Parathyroid adenoma (tissue), 2 donors: Measurements from ENCODE around the gene VPS37C.
"Not testable (repeated sequence)": the region's sequence is repeated elsewhere in the genome, so short reads cannot be mapped to it uniquely, and the experiment has no call there.

Source experiments
- H2AFZ ChIP-seq: fragments of 300-600 bp; sonication (generic); one replicate; pipeline ENCODE4 v1.7.0; 2017; ENCODE audit warnings: antibody characterized with exemption, mild to moderate bottlenecking
- H3K27ac ChIP-seq: fragments of 300-600 bp; sonication (generic); one replicate; pipeline ENCODE4 v1.7.0; 2017
- H3K27me3 ChIP-seq: fragments of 300-600 bp; sonication (generic); one replicate; pipeline ENCODE4 v1.7.0; 2017; ENCODE audit warnings: low read length; ENCODE audit not compliant: control insufficient read depth, insufficient read depth
- H3K36me3 ChIP-seq: fragments of 300-600 bp; sonication (generic); one replicate; pipeline ENCODE4 v1.7.0; 2017; ENCODE audit warnings: low read length; ENCODE audit not compliant: control insufficient read depth, insufficient read depth
- H3K4me1 ChIP-seq: fragments of 300-600 bp; sonication (generic); one replicate; pipeline ENCODE4 v1.7.0; 2017; ENCODE audit warnings: control low read depth
- H3K4me2 ChIP-seq: fragments of 300-600 bp; sonication (generic); one replicate; pipeline ENCODE4 v1.7.0; 2017; ENCODE audit warnings: low read length
- H3K4me3 ChIP-seq: fragments of 300-600 bp; sonication (generic); one replicate; pipeline ENCODE4 v1.7.0; 2017; ENCODE audit warnings: low read depth, low read length
- H3K79me2 ChIP-seq: fragments of 300-600 bp; sonication (generic); one replicate; pipeline ENCODE4 v1.7.0; 2017; ENCODE audit warnings: control low read depth
- H3K9ac ChIP-seq: fragments of 300-600 bp; sonication (generic); one replicate; pipeline ENCODE4 v1.7.0; 2017; ENCODE audit warnings: mild to moderate bottlenecking
- H3K9me3 ChIP-seq: fragments of 300-600 bp; sonication (generic); one replicate; pipeline ENCODE4 v1.7.0; 2017; ENCODE audit warnings: low read length; ENCODE audit not compliant: control insufficient read depth
- TF ChIP-seq, protein P1 (sequence below): fragments of 300-600 bp; sonication (generic); IDR thresholded peaks from one replicate; pipeline ENCODE4 v1.7.0; 2017; ENCODE audit warnings: antibody characterized with exemption, mild to moderate bottlenecking
- donor health status: primary hyperparathyroidism.

The VPS37C gene

DNA sequence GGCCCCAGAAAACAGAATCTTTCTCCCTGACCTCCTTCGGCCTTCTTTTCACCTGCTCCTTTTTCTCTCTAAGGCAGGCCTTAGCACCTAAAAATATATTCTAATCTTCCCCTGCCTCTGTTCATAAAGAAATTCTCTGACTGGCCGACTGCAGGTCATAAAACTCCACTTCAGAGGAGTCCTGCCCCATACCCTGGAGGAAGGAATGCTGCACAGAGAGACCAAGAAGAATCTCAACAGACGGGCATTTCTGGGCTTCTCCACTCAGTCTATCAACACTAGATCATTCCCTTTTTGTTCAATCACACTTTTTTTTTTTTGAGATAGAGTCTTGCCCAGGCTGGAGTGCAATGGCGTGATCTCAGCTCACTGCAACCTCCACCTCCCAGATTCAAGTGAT lies 22.4 kb upstream of the VPS37C start:
- Histone ChIP-seq H3K36me3 (no peaks in the 10 kb centered on the region), H3K4me2 (no peak overlapping the region), H3K27ac (no peak overlapping the region), H3K9me3 (no peaks in the 10 kb centered on the region), H3K9ac (no peak overlapping the region), H3K27me3 (no peaks in the 10 kb centered on the region), H3K4me1 (no peaks in the 10 kb centered on the region), H2AFZ (no peak overlapping the region), H3K79me2 (no peaks in the 10 kb centered on the region), H3K4me3 (no peak overlapping the region)
- TF ChIP-seq, protein P1, sequence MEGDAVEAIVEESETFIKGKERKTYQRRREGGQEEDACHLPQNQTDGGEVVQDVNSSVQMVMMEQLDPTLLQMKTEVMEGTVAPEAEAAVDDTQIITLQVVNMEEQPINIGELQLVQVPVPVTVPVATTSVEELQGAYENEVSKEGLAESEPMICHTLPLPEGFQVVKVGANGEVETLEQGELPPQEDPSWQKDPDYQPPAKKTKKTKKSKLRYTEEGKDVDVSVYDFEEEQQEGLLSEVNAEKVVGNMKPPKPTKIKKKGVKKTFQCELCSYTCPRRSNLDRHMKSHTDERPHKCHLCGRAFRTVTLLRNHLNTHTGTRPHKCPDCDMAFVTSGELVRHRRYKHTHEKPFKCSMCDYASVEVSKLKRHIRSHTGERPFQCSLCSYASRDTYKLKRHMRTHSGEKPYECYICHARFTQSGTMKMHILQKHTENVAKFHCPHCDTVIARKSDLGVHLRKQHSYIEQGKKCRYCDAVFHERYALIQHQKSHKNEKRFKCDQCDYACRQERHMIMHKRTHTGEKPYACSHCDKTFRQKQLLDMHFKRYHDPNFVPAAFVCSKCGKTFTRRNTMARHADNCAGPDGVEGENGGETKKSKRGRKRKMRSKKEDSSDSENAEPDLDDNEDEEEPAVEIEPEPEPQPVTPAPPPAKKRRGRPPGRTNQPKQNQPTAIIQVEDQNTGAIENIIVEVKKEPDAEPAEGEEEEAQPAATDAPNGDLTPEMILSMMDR: no peak

DNA sequence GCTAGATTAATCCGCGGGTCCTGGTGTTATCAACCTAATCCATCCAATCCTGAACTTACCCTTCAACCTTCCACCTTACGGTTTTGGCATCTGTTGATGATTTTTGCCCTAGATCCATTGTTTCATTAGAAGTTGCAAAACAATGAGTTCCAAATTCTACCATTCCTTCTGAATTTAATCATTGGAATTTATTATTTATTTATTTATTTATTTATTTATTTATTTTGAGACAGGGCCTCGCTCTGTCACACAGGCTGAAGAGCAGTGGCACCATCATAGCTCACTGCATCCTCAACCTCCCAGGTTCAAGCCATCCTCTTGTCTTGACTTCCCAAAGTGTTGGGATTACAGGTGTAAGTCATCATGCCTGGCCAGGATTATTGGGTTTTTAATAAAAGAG lies 20.3 kb upstream of the VPS37C start:
- H2AFZ ChIP-seq: no peak overlapping the region
- H3K79me2 ChIP-seq: no peaks in the 10 kb centered on the region
- no peaks in the 10 kb centered on the region for H3K9me3 ChIP-seq
- TF ChIP-seq, protein P1: no peak
- H3K9ac ChIP-seq: no peak overlapping the region
- H3K4me3 ChIP-seq: no peak overlapping the region
- no peaks in the 10 kb centered on the region for H3K4me1 ChIP-seq
- H3K27ac ChIP-seq: no peak overlapping the region
- no peak overlapping the region for H3K4me2 ChIP-seq
- H3K36me3 ChIP-seq: no peaks in the 10 kb centered on the region
- no peaks in the 10 kb centered on the region for H3K27me3 ChIP-seq

DNA sequence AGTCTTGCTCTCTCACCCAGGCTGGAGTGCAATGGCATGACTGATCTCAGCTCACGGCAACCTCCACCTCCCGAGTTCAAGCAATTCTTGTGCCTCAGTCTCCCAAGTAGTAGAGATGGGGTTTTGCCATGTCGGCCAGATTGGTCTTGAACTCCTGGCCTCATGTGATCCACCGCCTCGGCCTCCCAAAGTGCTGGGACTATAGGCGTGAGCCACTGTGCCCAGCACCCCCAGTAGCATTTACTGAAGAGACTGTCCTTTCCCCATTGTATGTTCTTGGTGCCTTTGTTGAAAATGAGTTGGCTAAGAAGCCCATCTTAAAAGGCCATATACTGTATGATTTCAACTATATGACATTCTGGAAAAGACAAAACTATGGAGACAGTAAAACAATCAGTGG lies 19.0 kb upstream of the VPS37C start:
- H3K27ac ChIP-seq, H3K4me3 ChIP-seq, H3K27me3 ChIP-seq, H3K9me3 ChIP-seq, H3K79me2 ChIP-seq, H2AFZ ChIP-seq, H3K36me3 ChIP-seq, H3K9ac ChIP-seq, H3K4me2 ChIP-seq, H3K4me1 ChIP-seq: not testable (repeated sequence)

DNA sequence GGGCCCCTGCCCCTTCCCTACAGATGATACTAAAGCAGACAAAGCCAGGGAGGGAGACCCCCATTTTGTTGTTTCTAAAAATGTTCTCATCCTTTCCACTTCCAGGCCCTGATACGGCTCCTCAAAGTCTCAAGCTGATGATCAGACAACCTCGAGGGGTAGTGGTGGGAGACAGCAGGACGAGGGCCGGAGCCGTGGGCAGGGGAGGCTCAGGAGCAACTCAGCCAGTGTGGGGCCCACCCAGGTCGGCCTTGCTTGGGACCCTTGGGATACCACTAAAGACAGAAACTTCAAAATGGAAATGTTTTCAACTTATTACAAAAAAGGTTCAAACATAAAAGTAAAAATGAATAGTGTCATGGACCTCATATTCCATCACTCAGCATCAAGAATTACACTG lies 15.2 kb upstream of the VPS37C start:
- TF ChIP-seq, protein P1: no peak
- no peaks in the 10 kb centered on the region for H3K79me2 ChIP-seq
- H3K4me1 ChIP-seq: no peaks in the 10 kb centered on the region
- H3K27ac ChIP-seq: no peak overlapping the region
- H3K36me3 ChIP-seq: no peaks in the 10 kb centered on the region
- no peak overlapping the region for H3K9ac ChIP-seq
- H3K27me3 ChIP-seq: no peaks in the 10 kb centered on the region
- H3K4me2 ChIP-seq: no peak overlapping the region
- H2AFZ ChIP-seq: no peak overlapping the region
- H3K9me3 ChIP-seq: no peaks in the 10 kb centered on the region
- H3K4me3 ChIP-seq: no peak overlapping the region

DNA sequence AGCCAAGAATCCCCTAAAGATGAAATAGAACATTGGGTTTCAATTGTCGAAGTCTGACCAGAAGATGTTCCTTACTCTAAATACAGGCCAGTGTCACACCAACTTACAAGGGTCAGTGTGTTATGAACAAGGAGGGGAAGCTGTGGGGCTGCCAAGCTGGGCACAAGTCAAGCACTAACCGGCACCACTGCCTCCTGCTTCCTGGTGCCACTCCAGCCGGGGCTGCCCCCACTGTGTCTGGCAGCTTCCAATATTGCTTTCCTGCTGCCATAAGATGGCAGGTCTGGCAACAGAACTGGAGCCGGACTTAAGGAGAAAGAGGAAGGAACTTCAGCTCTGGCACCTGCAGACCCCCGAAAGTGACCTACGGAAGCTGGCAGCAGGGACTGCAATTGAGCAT lies 13.7 kb upstream of the VPS37C start:
- Histone ChIP-seq H3K36me3 (no peaks in the 10 kb centered on the region), H3K79me2 (no peaks in the 10 kb centered on the region), H3K9ac (no peak overlapping the region), H3K4me2 (no peak overlapping the region), H2AFZ (no peak overlapping the region), H3K27me3 (no peaks in the 10 kb centered on the region), H3K27ac (no peak overlapping the region), H3K9me3 (no peaks in the 10 kb centered on the region), H3K4me3 (no peak overlapping the region), H3K4me1 (no peaks in the 10 kb centered on the region)
- TF ChIP-seq, protein P1: no peak
